NCI-H345 (cell line): Measurements from ENCODE around the gene GRK5.
A peak's percentile ranks its signal among the peaks of the same experiment; 100 is the strongest.
"Not testable (repeated sequence)": the region's sequence is repeated elsewhere in the genome, so short reads cannot be mapped to it uniquely, and the experiment has no call there.

ENCODE experiments used
- DNase-seq: peaks from one replicate; lab custom pipeline; 2025; lab: John Stamatoyannopoulos, UW

GRK5 gene

GRCh38 chr10:119207366-119207666 is at the start of gene GRK5:
GRK5 (plus strand) TSS chr10:119207571; CDS start chr10:119207918, 347 bp downstream.
- DNase-seq = peak; percentile 87

- DNase-seq = no peak
Observed at GRCh38 chr10:119159332-119159731, 48.0 kb upstream of the GRK5 start.

GRCh38 chr10:119161680-119162451 is 45.5 kb upstream of the GRK5 start:
- DNase-seq = no peak

- no peak for DNase-seq
Observed at GRCh38 chr10:119162452-119163092, 44.8 kb upstream of the GRK5 start.

GRCh38 chr10:119165171-119166117 is 41.9 kb upstream of the GRK5 start, which contains the start of gene SFXN4:
SFXN4 (minus strand) TSS chr10:119165714; CDS start chr10:119165647, 67 bp downstream.
- peak; percentile 60 for DNase-seq

- DNase-seq = no peak
Observed at GRCh38 chr10:119166118-119166500, 41.3 kb upstream of the GRK5 start.

GRCh38 chr10:119166564-119166963 is 40.8 kb upstream of the GRK5 start:
- no peak for DNase-seq

GRCh38 chr10:119167041-119167440 is 40.3 kb upstream of the GRK5 start:
- DNase-seq = no peak

- DNase-seq = no peak
Observed at GRCh38 chr10:119174109-119174508, 33.3 kb upstream of the GRK5 start.

- no peak for DNase-seq
Observed at GRCh38 chr10:119176166-119176565, 31.2 kb upstream of the GRK5 start.

- no peak for DNase-seq
Observed at GRCh38 chr10:119177708-119178371, 29.5 kb upstream of the GRK5 start.

- peak; percentile 89 for DNase-seq
Observed at GRCh38 chr10:119178372-119179119, 28.8 kb upstream of the GRK5 start, which contains the start of gene PRDX3. PRDX3 (minus strand) TSS chr10:119178812; CDS start chr10:119178790, 22 bp downstream.

GRCh38 chr10:119180850-119181400 is 26.4 kb upstream of the GRK5 start:
- not testable (repeated sequence) for DNase-seq

GRCh38 chr10:119183664-119184412 is 23.5 kb upstream of the GRK5 start:
- DNase-seq = no peak

GRCh38 chr10:119189811-119190282 is 17.5 kb upstream of the GRK5 start:
- no peak for DNase-seq

- no peak for DNase-seq
Observed at GRCh38 chr10:119190353-119190752, 17.0 kb upstream of the GRK5 start.

- no peak for DNase-seq
Observed at GRCh38 chr10:119190954-119191785, 16.2 kb upstream of the GRK5 start.

GRCh38 chr10:119191881-119192280 is 15.5 kb upstream of the GRK5 start:
- DNase-seq = no peak

GRCh38 chr10:119197921-119198320 is 9.4 kb upstream of the GRK5 start:
- DNase-seq = no peak
